Prostate gland (tissue), 2 donors: ENCODE results near the gene ERICH3. TPM values are rescaled to one million over a fixed set of nuclear protein-coding genes. Genes with fewer than 3 reads are reported as not detected.
A peak's percentile ranks its signal among the peaks of the same experiment; 100 is the strongest.

Source experiments
- DNase-seq: peaks from one replicate; pipeline ENCODE4 v3.0.0-alpha.2; 2019; ENCODE audit warnings: low spot score
- H3K27ac ChIP-seq, 2 donors: fragments of 200-600 bp; sonication (generic); 2 replicates each; pipeline ENCODE4 v1.5.1; 2017 to 2019
- H3K27me3 ChIP-seq: fragments of 200-600 bp; sonication (generic); replicated peaks from 2 replicates; pipeline ENCODE4 v1.5.1; 2019; ENCODE audit not compliant: insufficient read depth
- H3K36me3 ChIP-seq, 2 donors: fragments of 200-600 bp; sonication (generic); 1 replicate in 1 of 2; 2 replicates in 1 of 2; pipeline versions ENCODE4 v1.5.1 to v1.8.1; 2017 to 2019
- H3K4me1 ChIP-seq: fragments of 200-600 bp; sonication (generic); replicated peaks from 2 replicates; pipeline ENCODE4 v1.5.1; 2019
- H3K4me3 ChIP-seq, 2 donors: fragments of 200-600 bp; sonication (generic); 2 replicates each; pipeline ENCODE4 v1.5.1; 2017 to 2019
- H3K9me3 ChIP-seq: fragments of 200-600 bp; sonication (generic); 2 replicates; pipeline ENCODE4 v1.5.1; 2017
- POLR2A ChIP-seq: fragments of 450-650 bp; IDR thresholded peaks from one replicate; pipeline ENCODE4 v1.6.1; 2016; ENCODE audit warnings: antibody characterized with exemption, mild to moderate bottlenecking
- POLR2AphosphoS5 ChIP-seq: sonication (generic); formaldehyde crosslinking; IDR thresholded peaks from one replicate; pipeline ENCODE4 v1.6.1; 2017; ENCODE audit warnings: antibody characterized with exemption
- WGBS: methylation state at CpG from one replicate; pipeline ENCODE4 v1.1.5; 2018; 5-methylcytosine and 5-hydroxymethylcytosine counted together
- intact Hi-C: fragments of 100-400 bp; cut with DNase I; formaldehyde crosslinking; loops from one replicate; pipeline ENCODE4 v1.14.2; 2022
- total RNA-seq, 2 donors: library from RNA; depleted of rRNA; stranded (reverse); fragments of >200 nt; gene quantifications; one replicate each; pipeline ENCODE4 v1.1.0, GENCODE V29; 2016
- TF ChIP-seq, protein P1 (sequence below), 4 experiments: fragments of 200-600 bp in 2 of 4; fragments of 450-650 bp in 2 of 4; sonication (generic) in 2 of 4; IDR thresholded peaks; 1 replicate in 3 of 4; 2 replicates in 1 of 4; pipeline ENCODE4 v1.5.1; 2016 to 2019; ENCODE audit warnings: antibody characterized with exemption in 4 of 4, mild to moderate bottlenecking in 2 of 4, moderate library complexity in 2 of 4

Gene ERICH3, protein sequence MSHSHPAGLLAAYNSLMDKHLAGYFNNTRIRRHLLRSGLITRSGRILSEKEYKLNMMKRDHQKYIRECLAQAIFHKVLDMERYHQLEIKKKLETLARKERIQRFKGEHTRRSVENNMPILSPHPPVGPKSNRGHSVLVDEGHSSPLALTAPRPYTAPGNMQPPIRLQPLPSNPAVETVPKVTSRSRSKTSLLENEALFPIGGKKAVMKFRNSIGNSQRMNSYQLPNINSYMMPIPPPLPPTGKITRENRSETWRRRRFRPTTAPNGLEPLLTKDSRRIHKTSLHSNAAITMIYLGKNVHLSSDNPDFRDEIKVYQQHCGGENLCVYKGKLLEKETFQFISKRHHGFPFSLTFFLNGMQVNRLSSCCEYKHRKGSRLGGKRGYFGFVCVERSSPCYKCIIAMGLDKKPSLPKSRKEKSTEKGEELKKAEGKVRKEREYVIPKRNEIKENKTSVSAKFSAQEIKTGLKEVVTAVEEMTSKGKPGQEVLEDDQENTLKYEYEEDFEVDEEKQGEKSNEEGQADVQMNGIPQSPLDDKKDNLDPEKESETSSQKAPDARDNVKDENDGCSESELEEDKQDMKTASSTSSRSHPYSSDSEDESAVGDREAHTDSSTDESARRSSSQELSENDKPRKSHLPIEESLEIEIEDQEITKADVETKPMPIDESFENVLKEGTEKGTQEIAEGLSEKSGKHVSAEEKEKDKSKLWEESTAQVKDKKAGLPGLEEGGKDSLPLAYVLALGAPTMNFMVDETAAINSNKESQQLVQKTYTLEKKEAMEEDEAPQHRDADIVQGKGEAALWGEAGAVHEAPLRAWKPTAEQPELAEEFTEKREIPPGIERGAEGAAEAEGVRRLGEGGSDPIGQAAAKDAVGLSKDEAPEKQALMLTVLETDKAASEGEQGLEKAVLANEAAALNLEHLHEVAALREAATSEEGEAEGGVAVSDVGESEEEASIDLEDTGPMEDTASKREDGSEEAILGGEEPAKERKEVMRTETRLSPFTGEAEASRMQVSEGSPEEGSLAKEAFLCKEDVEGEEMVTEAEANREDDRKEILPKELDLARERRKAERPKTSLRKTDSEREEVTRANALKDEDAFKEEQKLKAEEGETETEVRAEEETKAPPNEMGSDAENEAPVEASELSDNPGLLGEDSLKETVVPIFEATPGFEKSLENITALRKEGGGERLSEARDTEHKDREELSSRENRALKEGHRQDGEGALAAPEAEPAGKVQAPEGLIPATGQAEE (N-terminal part only)
- total RNA-seq: 1 to 10 TPM in 1 of 2 donors, not detected in 1; 3.3 TPM

DNA sequence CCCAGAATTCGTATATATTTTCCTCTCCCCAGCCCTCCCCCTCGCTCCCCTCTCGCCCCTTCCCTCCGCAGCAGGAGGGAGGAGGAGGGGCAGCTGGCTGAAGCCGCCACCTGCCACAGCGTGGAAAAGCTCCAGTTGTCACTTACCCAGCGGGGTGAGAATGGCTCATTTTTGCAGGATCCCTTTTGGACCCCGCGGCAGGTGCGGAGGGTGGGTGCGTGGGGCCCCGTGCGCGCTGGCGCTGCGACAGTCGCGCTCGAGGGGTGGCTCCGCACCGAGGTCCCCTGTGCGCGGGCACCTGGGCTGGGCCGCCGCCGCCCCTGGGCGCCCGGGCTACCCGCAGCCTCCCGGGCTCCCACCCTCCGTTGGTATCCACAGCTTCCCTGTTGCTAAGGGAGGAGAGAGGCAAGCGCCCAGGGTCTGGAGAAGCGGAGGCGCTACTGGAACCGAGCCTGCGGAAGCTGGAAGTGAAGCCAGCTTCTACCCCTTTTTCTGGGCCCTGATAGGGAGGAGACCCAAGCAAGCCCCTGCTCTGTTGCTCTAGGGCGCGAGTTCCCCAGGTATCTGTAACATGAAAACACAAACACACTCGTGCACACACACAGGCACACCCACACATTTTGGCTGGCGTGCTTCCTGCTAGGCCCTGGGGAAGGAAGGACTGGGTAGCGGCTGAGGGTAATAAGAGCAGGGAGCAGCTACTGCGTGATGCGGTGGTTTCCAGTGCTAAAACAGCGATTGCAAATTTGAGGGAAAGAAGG is at the start of gene ERICH3:
Gene ERICH3 (minus strand): TSS at position 442 of the 761 bp plus-strand sequence. CDS start 273 bp downstream, at position 169.
- DNase-seq: no peak
- intact Hi-C loops: no loop called here
- Histone ChIP-seq H3K27ac (no peak within 1 kb of the TSS), H3K4me1 (no peaks in the 10 kb centered on the region), H3K27me3 (no peaks in the 10 kb centered on the region), H3K4me3 (peak within 1 kb of the TSS in 1 of 2 donors; percentile 15), H3K9me3 (no peaks in the 10 kb centered on the region), H3K36me3 (no peaks in the 10 kb centered on the region)
- TF ChIP-seq POLR2AphosphoS5: no peak
- TF ChIP-seq, protein P1, sequence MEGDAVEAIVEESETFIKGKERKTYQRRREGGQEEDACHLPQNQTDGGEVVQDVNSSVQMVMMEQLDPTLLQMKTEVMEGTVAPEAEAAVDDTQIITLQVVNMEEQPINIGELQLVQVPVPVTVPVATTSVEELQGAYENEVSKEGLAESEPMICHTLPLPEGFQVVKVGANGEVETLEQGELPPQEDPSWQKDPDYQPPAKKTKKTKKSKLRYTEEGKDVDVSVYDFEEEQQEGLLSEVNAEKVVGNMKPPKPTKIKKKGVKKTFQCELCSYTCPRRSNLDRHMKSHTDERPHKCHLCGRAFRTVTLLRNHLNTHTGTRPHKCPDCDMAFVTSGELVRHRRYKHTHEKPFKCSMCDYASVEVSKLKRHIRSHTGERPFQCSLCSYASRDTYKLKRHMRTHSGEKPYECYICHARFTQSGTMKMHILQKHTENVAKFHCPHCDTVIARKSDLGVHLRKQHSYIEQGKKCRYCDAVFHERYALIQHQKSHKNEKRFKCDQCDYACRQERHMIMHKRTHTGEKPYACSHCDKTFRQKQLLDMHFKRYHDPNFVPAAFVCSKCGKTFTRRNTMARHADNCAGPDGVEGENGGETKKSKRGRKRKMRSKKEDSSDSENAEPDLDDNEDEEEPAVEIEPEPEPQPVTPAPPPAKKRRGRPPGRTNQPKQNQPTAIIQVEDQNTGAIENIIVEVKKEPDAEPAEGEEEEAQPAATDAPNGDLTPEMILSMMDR (IDR thresholded peaks at IDR 0.05): no peak
- TF ChIP-seq POLR2A: no peak
- 5% methylated on average over 22 of the region's 44 CpGs for WGBS

DNA sequence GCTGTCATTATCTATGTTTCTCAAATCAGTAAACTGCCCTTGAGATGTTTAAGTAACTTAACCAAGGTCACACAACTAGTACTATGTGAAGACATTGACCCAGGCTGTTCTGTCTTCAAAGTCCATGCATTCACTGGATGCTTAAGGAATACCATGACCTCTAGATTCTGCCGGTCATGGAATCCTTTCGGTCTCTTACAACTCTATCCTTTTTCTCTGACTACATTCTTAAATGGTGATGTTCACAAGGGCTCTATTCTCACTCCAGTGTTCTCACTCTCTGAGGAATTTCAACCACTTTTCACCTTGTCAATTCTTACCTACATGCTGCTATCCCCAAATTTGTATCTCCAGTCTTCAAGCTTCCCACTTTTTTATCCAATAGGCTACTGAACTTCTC is 44.0 kb upstream of the ERICH3 start:
- Histone ChIP-seq H3K9me3 (no peaks in the 10 kb centered on the region), H3K4me3 (no peak overlapping the region), H3K4me1 (no peaks in the 10 kb centered on the region), H3K27me3 (no peaks in the 10 kb centered on the region), H3K27ac (no peak overlapping the region), H3K36me3 (no peaks in the 10 kb centered on the region)
- intact Hi-C loops: no loop called here
- no peak for DNase-seq
- no peak for TF ChIP-seq POLR2A
- TF ChIP-seq, protein P1 (IDR thresholded peaks at IDR 0.05): no peak
- no peak for TF ChIP-seq POLR2AphosphoS5
- 98% methylated on average over 2 of the region's 2 CpGs for WGBS

DNA sequence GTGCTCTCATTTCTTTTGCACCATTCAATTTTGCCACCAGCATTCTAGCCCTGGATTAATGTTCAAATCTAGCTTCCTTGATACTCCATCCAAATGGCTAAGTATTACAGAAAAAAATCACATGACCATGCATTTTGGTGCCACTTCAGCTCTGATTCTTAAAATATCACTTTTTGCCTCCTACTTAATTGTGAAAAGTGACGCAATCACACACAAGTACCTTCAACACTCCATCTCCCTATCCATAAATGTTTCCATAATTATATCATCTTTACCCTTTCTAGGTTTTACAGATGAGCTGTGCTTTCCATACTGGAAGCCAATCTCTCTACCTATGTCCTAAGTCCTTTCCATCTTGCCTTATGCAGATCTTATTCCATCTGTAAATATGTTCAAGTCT is 43.2 kb upstream of the ERICH3 start:
- H3K36me3 ChIP-seq: no peaks in the 10 kb centered on the region

DNA sequence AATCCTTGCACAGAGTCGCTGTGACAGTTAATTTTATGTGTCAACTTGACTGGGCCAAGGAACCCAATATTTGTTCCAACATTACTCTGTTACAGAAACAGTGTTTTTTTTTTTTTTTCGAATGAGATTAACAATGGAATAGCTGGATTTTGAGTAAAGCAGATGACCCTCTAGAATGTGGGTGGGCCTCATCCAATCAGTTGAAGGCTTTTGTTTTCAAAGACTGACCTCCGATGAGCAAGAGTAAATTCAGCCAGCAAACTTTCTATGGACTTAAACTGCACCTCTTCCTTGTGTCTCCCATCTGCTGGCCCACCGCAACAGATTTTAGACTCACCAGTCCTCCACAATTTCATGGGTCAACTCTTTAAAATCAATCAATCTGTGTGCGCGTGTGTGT is 42.2 kb upstream of the ERICH3 start:
- H3K4me3 ChIP-seq: no peak overlapping the region
- H3K27me3 ChIP-seq: no peaks in the 10 kb centered on the region
- H3K27ac ChIP-seq: no peak overlapping the region
- H3K36me3 ChIP-seq: no peaks in the 10 kb centered on the region
- no peak for DNase-seq
- no peak for TF ChIP-seq POLR2A
- no peak for TF ChIP-seq POLR2AphosphoS5
- TF ChIP-seq, protein P1 (IDR thresholded peaks at IDR 0.05): no peak
- WGBS: 79% methylated on average over 6 of the region's 6 CpGs
- H3K9me3 ChIP-seq: no peaks in the 10 kb centered on the region
- intact Hi-C loops: no loop called here
- H3K4me1 ChIP-seq: no peaks in the 10 kb centered on the region

More for the DNA sequence above, 43.2 kb upstream of the ERICH3 start:
- TF ChIP-seq POLR2AphosphoS5 (no peak), POLR2A (no peak)
- TF ChIP-seq, protein P1 (IDR thresholded peaks at IDR 0.05): no peak
- no peaks in the 10 kb centered on the region for H3K27me3 ChIP-seq
- DNase-seq: no peak
- H3K4me1 ChIP-seq: no peaks in the 10 kb centered on the region
- intact Hi-C loops: no loop called here
- H3K27ac ChIP-seq: no peak overlapping the region
- WGBS: 100% methylated on average over 1 of the region's 1 CpG
- no peaks in the 10 kb centered on the region for H3K9me3 ChIP-seq
- H3K4me3 ChIP-seq: no peak overlapping the region
